Ovary (tissue), 3 donors: Measurements from ENCODE around the gene GPR150.

ENCODE experiments used
- CTCF ChIP-seq, 3 donors: fragments of 450-650 bp in 2 of 3; fragments of 200-600 bp in 1 of 3; IDR thresholded peaks; one replicate each; pipeline versions ENCODE4 v1.5.1 to v1.8.0; 2016 to 2022; ENCODE audit warnings: antibody characterized with exemption in 3 of 3, mild to moderate bottlenecking in 1 of 3
- POLR2A ChIP-seq: fragments of 450-650 bp; IDR thresholded peaks from one replicate; pipeline ENCODE4 v1.6.1; 2017; ENCODE audit warnings: antibody characterized with exemption, mild to moderate bottlenecking, moderate library complexity
- donor health status: DM: no; HTN: no; CAD: no.

- TF ChIP-seq CTCF (IDR thresholded peaks at IDR 0.05) (no peak), POLR2A (no peak)
These were observed 8.5 kb upstream of the GPR150 start for GRCh38 chr5:95611396-95611795.
